Bone marrow (tissue), 2 donors: Measurements from ENCODE around the gene PRPF40B.
"Not testable (repeated sequence)": the region's sequence is repeated elsewhere in the genome, so short reads cannot be mapped to it uniquely, and the experiment has no call there.

Experiments
- DNase-seq, 2 donors: peaks; one replicate each; lab custom pipeline; 2025; lab: John Stamatoyannopoulos, UW

PRPF40B gene

DNA sequence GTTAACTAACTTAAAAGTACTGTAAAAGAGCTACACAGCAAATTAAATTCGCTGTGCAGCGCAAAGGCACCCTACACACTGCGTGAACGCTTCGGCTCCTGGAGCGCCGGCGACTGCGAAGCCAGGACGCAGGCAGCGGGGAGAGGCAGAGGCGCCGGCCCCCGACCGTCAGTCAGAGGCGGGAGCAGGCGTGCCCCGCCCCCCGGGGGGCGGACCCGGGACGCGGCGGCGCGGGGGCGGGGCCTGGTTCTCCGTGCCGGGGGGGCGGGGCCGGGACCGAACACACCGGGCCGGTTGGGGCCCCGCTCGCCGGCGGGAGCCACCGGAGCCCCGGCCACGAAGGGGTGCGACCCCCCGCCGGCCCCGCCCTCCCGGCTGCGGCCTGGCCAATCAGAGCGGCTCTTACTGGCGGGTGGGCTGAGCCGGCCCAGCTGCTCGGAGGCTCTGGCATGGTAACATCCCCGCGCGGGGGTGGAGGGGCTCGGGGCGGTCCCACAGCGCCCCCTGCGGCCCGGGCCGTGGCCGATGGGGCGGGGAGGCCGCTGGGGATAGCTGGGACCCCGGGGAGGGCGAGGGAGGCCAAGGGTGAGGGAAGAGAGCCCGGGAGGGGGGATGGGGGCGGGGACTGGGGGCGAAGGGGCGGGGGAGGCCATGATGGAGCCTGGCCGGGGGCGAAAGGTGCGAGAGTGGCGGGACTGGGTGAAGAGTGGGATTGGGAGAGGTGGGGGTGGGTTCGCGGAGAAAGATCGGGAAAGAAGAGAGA, at the start of gene PRPF40B:
TSS of gene PRPF40B (plus strand) at position 420 of the 763 bp plus-strand sequence. CDS start at position 450, 30 bp downstream.
- peak; percentile 68 to 79 for DNase-seq

DNA sequence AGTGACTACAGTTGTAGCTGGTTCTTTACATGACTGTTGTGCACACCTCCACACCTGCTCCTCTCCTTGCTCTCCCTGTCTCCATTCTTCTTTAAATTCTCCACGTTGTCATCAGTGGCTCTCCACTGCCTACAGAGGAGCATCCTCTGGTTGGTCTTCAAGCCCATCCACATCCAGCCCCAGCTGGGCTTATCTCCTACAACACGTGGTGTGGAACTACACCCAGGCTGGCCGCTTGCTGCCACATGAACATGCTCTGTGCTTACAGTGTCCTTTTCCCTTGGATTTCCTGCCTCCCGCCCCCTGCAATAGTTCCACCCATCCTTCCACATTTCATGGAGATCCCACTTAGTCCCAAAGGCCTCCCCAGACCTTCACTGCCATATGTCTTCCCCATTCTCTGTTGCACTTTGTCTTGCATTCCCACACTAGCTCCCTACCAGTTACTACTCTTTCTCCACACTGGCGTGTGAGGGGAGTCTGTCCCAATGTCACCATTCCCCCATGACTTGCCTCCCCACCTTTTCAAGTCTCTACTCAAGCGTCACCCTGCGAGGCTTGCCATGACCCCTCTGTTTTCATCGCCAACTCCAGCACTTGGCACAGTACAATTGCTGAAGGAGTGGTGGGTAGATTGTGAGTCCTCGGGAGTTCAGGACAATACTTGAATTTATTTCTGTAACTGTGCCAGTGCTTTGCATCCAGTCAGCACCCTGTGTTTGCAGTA, 45.6 kb upstream of the PRPF40B start:
- no peak for DNase-seq

DNA sequence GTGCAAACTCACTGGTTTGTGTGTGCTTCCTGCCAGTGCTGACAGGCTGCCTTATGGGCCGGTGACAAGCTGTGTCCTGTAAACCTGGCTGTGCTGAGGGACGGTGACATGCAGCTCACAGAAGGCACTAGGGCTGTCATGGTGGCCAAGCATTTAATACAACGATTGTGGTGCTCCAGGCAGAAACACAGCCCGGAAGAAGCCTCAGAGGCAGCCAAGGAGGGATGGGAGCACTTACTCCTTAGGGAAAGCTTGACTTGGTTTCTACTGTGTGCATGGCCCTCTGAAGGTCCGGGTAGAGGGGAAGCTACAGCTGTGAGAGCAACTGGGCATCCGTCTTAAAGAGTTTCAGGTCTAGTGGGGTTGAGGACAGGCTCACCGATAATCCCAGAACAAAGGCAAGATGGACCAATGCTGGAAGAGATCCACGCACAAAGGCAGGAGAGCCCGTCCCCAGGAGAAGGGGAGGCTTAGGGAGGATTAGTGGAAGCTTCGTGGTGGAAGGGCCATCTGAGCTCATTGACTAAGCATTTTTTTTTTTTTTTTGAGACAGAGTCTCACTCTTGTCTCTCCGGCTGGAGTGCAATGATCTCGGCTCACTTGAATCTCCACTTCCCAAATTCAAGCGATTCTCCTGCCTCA, 44.8 kb upstream of the PRPF40B start:
- DNase-seq, result no peak

DNA sequence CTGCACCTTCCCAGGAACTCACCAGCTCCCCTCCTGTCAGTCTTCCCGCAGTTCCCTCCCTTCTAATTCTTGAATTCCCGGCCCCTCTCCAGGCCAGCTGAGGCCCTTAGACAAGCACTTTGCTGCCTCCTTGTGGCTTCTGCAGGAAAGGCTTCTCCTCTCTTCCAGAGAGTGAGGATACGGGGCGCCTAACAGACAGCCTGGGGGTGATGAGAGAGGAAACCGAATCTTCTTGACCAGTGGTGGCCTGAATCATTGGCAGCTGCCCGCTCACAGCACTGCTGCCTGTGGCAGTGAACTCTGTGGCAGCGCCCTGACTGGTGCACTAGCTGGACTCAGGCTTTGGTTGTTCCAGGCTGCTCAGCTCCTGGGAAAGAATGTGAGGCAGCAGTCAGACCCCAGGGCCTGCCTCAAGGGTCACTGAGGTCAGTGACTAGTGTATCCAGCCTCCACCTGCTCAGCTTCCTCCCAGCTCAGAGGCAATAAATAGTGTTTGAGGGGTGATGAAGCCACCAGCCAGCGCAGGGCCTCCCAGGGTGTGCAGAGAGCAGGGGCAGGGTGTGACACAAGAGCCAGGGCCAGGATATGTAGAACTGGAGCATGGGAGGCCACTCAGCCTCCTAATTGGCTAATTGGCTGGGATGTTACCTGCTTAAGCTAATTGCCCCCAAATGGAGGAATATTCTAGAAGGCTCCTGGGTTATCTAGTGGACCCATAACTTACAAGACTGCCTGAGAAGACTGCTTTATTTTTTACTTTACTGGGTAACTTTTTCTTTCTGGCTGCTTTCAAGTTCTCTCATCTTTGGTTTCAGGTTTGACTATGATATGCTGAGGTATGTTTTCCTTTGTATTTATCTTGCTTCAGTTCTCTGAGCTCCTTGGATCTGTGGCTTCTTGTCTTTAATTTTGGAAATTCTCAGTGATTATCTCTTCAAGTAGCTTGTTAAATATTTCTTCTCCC, 42.5 kb upstream of the PRPF40B start:
- peak; percentile 5 to 6 for DNase-seq

DNA sequence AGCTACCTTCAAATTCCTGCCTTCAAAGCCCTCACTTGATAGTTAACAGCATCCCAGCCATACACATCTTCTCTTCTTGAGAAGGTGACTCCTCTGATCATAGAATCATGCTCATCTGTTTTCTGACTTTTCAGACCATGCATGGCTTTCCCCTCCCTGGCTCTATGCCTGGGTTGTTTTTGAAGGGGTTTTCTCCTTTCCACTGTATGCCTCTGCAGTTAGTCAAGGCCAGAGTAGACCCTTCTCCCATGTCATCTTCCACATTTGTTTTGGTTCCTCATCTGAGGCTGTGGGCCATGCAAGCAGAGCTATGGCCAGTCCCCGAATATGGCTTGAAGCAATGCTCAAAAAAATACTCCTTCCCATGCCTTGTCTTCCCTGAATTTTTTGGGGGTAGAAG, 41.2 kb upstream of the PRPF40B start:
- no peak for DNase-seq

DNA sequence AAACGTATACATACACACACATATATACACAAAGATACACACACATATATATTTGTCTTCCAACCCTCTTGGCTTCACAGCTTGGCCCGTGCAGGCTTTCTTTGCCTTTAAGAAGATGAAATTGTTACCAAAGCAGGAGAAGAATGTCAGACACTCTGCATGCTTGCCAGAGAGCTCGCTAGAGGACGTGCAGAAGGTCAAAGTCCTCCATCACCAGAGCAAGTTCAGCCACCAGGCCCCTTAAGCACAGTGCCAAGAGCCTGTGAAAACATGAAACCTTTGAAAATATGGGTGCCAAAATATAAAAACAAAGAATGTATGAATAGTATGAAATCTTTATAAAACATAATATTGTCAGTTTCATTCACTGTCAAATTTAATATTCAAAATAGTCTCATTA, 40.5 kb upstream of the PRPF40B start:
- no peak for DNase-seq

DNA sequence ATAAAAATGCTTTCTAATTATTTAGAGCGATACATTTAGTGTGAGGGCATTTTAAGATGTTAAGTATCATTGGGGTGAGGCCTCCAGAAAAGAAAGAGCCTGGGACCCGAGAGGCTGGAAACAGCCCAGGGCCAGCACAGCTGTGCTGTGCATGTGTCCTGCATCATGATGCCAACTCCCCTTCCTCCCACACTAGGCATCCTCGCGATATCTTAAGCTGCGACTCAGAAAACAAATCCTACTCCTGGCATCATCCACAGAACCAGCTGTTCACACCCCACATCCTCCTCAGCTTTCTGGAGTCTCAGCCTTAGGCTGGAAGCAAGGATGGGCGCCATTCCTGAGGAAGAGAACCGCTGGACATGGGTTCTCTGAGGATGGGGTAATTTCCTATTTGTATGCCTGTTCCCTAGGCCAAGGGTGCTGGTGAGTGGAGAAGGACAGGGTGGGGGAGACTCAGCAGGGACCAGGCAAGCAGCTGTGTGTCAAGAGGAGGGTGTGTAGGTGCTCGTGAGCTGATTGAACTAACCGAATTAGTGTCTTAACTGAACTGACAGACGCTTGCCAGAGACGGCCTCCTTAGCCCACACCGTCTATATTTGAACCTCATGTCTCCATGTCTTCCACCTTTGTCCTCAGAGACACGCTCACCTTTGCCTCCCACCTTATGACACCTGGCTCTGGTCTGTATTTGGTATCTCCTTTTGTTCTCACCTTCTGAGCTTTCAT, 39.8 kb upstream of the PRPF40B start:
- DNase-seq, result no peak

DNA sequence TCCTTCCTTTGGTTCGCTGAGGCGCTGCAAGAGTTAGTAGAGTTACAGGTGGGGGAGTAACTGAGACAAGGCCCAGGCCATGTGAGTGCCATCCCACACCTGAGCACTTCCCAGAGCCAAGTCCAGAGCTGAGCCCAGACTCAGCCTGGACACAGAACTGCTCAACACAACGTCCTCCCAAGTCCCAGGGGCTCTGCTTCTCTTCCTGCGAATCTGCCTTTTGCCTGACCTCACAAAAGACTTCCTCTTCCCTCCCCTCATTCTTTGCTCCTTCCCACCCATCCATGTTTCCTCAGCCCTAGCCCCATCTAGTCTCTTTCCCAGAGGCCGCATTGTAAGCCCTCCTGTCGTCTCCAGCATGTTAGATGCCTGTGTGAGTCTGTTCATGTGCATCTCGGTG, 38.8 kb upstream of the PRPF40B start:
- no peak for DNase-seq

DNA sequence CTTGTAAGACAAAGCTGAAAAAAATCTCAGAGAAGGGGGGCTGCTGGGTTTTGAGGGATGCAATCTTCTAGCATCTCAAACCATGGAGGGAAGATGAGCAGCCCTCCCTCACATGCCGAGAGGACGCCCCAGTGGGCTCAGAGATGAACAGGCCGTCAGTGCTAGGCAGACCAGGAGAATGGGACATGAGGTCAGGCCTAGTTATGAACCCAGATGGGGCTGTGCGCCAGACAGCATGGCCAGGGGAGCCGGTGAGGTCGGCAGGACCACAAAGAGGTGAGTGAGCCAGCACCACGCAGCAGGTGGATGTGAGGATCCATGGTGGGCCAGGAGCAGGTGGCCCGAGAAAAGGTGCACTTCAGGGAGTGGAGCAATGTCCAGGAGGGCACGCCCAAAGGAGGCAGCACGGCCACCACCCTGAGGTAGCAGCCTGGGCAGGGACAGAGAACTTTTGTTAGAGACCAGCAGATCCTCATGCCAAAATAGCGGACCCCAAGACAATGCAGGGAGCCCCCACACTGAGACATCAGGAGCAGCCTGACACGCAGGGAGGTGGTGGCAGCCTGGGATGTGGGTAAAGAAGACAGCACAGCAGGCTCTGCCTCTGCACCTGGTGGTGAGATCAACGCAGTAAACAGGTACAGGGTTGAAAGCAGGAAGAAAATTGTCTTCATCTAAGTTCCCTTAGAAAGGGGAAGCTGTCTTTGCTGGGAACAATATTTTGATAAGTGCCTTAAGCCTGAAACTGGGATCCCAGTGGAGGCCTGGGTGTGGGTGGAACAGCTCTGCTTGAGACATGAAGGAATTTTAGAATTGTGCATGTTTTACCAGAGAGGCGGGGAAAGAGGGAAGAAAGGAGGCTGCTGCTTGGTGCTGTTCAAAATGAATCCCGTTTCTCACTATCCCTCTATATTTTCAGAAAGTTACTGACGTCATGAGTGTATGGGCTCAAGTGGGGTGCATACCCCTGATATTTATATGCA, 37.6 kb upstream of the PRPF40B start:
- DNase-seq, result no peak

DNA sequence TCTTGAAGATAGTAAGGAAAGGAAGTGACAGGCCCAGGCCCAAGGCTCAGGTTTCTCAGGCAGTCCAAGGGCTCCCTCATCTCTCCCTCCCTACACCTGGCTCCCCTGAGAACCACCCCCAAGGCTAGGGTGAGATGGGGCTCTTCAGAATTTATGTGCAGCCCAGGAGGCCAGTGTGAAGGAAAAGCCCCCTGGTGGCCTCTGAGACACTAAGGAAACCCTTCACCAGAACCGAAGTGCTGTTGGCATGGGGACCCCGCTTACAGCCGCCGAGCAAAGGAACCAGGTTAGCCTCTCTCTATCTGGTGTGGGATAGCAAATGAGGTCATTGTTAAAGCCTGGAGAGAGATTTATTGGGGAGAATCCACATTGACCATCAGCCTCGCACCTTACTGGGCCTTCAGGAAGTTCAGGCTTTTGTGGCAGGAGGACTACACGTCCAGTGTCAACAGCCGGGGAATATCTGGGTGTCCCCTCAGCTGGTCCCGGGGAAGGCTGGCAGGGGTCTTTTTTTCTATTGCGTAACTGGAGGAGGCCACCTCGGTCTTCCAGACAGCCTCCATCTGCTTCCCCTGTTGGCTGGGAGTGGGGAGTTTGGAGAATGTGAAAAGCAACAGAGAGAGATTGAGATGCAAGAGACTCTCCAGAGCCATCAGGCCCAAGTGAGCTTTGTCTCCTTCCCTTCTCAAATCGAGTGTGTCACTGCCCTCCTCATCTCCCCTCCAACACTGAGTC, 36.0 kb upstream of the PRPF40B start:
- DNase-seq, result no peak

DNA sequence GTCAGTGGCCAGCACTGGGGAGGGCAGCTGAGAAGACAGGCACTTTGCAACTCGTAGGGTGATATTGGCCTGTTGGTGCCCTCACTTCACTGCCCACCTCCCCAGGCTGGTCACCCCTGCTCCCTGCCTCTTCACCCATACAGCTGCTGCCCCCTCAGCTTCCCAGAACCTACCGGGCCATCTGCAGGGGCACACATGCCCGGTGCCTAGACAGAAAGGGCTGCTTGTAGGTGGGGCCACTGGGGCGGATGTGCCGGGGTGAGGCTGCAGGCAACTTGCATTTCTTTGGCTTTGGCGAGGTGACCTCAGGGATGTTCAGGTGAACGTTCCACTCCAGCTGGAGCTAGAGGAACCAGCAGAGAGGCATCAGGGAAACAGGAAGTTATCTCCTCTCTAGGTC, 35.1 kb upstream of the PRPF40B start:
- no peak for DNase-seq

DNA sequence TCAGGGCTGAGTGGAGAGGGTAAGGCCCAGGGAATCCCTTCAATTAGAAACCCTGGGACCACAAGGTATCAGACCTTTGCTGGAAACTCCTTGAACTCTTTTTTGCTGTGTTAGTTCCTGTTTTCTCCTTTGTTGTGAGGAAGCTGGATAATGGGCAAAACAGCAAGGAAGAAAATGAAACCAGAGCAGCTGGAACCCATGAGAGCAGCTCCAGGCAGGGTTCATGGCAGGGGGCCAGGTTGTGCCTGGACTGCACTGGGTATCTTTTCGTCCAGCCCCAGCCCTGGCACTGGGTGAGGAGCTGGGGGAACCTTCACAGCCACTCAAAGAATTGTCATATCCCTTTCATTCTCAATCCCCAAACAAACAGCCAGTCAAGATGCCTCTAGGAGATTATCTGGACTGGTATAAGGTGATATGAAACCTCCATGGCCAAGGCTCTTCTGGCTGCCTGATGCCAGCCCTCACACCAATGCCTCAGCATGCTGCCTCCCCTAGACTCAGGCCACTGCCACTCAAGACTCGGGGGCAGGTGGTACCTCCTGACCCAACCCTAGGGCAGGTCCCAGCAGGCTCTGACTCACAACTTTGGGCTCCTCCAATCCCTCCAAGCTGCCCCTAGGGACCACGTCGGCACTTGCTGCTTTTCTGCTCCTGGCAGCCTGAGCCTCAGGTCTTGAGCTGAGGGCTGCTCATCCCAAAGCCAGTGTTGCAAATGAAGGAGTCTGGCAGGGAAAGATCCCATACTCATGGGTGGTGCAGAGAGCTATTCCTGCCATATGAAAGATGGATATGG, 34.4 kb upstream of the PRPF40B start:
- no peak for DNase-seq

DNA sequence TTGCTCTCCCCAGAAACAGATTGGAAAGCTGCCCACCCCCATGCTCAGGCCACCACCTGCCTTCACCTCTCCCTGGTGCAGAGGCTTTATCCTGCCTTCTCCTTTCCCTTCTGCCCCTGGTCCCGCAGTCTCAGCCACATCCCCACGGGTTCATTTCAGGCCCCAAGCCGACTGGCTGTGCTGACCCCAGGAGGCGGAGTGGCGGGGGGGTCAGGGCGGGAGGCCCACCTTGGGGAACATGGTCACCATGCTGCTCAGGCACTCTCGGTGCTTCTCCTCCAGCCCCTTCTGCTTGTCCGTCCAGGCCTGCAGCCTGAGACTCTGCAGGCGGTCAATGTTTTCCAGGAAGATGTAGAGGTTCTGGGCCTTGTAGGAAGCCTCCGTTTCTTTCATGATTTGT, 24.8 kb upstream of the PRPF40B start:
- DNase-seq, result no peak

DNA sequence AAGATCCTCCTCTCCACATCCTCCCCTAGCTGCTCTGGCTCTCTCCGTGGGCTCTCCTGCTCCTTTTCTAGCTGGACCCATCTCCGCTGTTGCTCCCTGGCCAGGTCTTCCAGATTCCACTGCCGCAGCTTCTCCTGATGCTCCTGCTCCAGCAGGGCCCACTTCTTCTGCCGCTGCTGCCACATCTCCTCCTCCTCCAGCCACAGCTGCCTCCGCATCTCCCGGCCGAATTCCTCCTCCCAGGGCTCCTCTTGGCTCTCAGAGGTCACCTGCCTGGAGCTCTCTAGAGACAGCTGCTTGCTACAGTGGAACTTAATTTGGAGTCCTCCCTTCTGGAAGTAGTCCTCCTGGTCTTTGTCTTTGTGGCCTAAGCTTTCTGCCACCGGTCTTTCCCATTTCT, 23.4 kb upstream of the PRPF40B start:
- no peak for DNase-seq

DNA sequence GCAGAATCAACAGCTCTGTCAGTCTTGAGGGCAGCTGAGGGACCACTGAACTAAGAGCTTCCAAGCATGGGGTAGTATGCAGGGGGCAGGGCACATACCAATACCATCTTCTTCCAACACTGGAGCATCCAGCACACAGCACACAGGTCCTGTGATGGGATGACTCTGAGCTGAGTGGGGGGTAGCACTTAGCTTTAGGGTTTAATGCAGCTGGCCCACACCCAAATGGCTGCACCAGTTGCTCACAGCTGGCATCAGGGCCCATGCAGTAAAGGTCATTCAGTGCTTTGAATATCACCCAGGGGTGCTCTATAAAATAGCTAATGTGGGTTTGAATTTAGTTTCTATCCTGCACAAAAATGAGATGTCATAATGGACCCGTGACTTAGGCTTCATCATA, 19.6 kb upstream of the PRPF40B start:
- no peak for DNase-seq

DNA sequence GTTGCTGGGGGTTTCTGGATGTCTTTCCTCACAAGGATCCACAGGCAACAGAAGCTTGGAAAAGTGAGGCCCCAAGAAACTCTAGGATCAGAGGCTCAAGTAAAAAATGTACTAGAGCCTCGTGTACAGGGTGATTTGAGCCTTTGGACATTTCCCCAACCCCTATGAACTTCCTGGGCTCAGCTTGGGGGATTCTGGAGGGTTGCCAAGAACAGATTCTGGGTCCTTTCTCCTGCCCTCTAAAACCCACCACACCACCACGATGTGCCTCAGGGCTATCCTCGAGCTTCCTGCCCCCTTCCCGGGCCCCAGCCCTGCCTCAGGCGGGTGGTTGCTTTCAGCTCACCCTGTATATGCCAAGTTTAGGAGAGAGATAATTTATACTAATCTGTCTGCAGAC, 18.5 kb upstream of the PRPF40B start:
- no peak for DNase-seq

DNA sequence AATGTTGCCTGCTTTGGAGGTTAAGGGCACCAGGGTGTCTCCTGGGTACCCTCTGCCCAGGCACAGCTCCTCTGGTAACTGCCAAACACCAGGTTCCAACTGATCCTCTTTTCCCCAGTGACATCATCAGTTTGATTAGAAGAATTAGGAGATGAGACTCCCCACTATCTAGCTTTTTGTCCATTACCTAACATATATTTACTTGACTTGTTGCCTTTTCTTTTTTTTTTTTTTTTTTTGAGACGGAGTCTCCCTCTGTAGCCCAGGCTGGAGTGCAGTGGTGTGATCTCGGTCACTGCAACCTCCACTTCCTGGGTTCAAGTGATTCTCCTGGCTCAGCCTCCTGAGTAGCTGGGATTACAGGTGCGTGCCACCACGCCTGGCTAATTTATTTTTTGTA, 17.8 kb upstream of the PRPF40B start, which contains the start of gene FAM186B:
TSS of gene FAM186B (minus strand) at position 101 of the 400 bp plus-strand sequence. CDS start 162 bp downstream, outside the sequence.
- DNase-seq, result not testable (repeated sequence)
